HepG2 (cell line): ENCODE data around the gene CAPN9. TPM values are rescaled to one million over a fixed set of nuclear protein-coding genes. Genes with fewer than 3 reads are reported as not detected.

Experiments used
- AGO2 ChIP-seq: fragments of 200-400 bp; formaldehyde crosslinking; optimal IDR thresholded peaks from 2 replicates; pipeline ENCODE3; 2017; ENCODE audit warnings: mild to moderate bottlenecking, low read depth, low read length, moderate library complexity
- CCDC6 ChIP-seq: sonication (generic); formaldehyde crosslinking; IDR thresholded peaks from 2 replicates; pipeline ENCODE4 v1.8.1; 2022; ENCODE audit warnings: mild to moderate bottlenecking, missing genetic modification reagents, moderate library complexity
- HOXA9 ChIP-seq: sonication (generic); formaldehyde crosslinking; IDR thresholded peaks from 2 replicates; pipeline ENCODE4 v1.8.1; 2022; ENCODE audit warnings: missing genetic modification reagents, mild to moderate bottlenecking, moderate library complexity, borderline replicate concordance
- MTA3 ChIP-seq: sonication (generic); formaldehyde crosslinking; IDR thresholded peaks from 2 replicates; pipeline ENCODE4 v1.4.0; 2020; ENCODE audit warnings: missing genetic modification reagents
- MTF2 ChIP-seq: sonication (generic); formaldehyde crosslinking; IDR thresholded peaks from 2 replicates; pipeline ENCODE4 v1.5.0; 2020; ENCODE audit warnings: missing genetic modification reagents, borderline replicate concordance
- NFRKB ChIP-seq: fragments of 450-650 bp; IDR thresholded peaks from 2 replicates; pipeline ENCODE4 v1.6.1; 2017
- REXO4 ChIP-seq: sonication (generic); formaldehyde crosslinking; IDR thresholded peaks from 2 replicates; pipeline ENCODE4 v1.8.0; 2022; ENCODE audit warnings: missing genetic modification reagents, mild to moderate bottlenecking, borderline replicate concordance
- SIN3A ChIP-seq: IDR thresholded peaks from 2 replicates; pipeline ENCODE4 v1.6.1; 2011; ENCODE audit warnings: low read depth, mild to moderate bottlenecking, control low read depth, low read length, borderline replicate concordance
- TRIM24 ChIP-seq: sonication (generic); formaldehyde crosslinking; IDR thresholded peaks from 2 replicates; pipeline ENCODE4 v1.8.0; 2022; ENCODE audit warnings: mild to moderate bottlenecking, missing genetic modification reagents
- ZFP37 ChIP-seq: sonication (generic); formaldehyde crosslinking; IDR thresholded peaks from 2 replicates; pipeline ENCODE4 v1.4.0; 2020; ENCODE audit warnings: missing genetic modification reagents, borderline replicate concordance
- ZNF382 ChIP-seq: sonication (generic); formaldehyde crosslinking; IDR thresholded peaks from 2 replicates; pipeline ENCODE4 v1.5.0; 2020; ENCODE audit warnings: missing genetic modification reagents, mild to moderate bottlenecking, borderline replicate concordance
- polyA plus RNA-seq, 8 experiments: library from polyadenylated mRNA; depleted of rRNA in 3 of 8; stranded (reverse) in 7 of 8; unstranded in 1 of 8; fragments of >200 nt; fragmentation: Illumina TruSeq in 4 of 8; extraction: Trizol in 4 of 8; gene quantifications; 2 replicates each; pipeline versions ENCODE4 v1.2.1 to v1.2.3, GENCODE V29; 2011 to 2016; ENCODE audit warnings: low read depth in 4 of 8, missing spikeins in 1 of 8, mixed read lengths in 1 of 8; ENCODE audit not compliant: insufficient read depth in 1 of 8
- total RNA-seq, 5 experiments: library from RNA; depleted of rRNA; stranded (reverse); fragments of >200 nt; fragmentation: Illumina TruSeq; extraction: Trizol; gene quantifications; 2 replicates each; pipeline ENCODE4 v1.2.3, GENCODE V29; 2016; ENCODE audit warnings: low read depth in 1 of 5
- TF ChIP-seq, protein P1 (sequence below): sonication (generic); formaldehyde crosslinking; conservative IDR thresholded peaks from 2 replicates; pipeline ENCODE4 v1.4.0; 2020; ENCODE audit warnings: missing genetic modification reagents
- TF ChIP-seq, protein P2 (sequence below): sonication (generic); formaldehyde crosslinking; IDR thresholded peaks from 2 replicates; pipeline ENCODE4 v1.4.0; 2020; ENCODE audit warnings: mild to moderate bottlenecking, missing genetic modification reagents
- TF ChIP-seq, protein P3 (sequence below): sonication (generic); formaldehyde crosslinking; IDR thresholded peaks from 2 replicates; pipeline ENCODE4 v1.5.1; 2020; ENCODE audit warnings: missing genetic modification reagents, mild to moderate bottlenecking, borderline replicate concordance
- TF ChIP-seq, protein P4 (sequence below): sonication (generic); IDR thresholded peaks from 2 replicates; pipeline ENCODE4 v1.6.1; 2016; ENCODE audit warnings: low read depth, borderline replicate concordance
- TF ChIP-seq, protein P5 (sequence below): sonication (generic); formaldehyde crosslinking; conservative IDR thresholded peaks from 2 replicates; pipeline ENCODE4 v1.5.0; 2020; ENCODE audit warnings: missing genetic modification reagents

Gene CAPN9
- total and polyA plus RNA-seq, 2 of the 13 experiments (the other 11 are each of a cell fraction or from before 2014, with no cell fraction given) = 0.04 to 0.31 TPM

DNA sequence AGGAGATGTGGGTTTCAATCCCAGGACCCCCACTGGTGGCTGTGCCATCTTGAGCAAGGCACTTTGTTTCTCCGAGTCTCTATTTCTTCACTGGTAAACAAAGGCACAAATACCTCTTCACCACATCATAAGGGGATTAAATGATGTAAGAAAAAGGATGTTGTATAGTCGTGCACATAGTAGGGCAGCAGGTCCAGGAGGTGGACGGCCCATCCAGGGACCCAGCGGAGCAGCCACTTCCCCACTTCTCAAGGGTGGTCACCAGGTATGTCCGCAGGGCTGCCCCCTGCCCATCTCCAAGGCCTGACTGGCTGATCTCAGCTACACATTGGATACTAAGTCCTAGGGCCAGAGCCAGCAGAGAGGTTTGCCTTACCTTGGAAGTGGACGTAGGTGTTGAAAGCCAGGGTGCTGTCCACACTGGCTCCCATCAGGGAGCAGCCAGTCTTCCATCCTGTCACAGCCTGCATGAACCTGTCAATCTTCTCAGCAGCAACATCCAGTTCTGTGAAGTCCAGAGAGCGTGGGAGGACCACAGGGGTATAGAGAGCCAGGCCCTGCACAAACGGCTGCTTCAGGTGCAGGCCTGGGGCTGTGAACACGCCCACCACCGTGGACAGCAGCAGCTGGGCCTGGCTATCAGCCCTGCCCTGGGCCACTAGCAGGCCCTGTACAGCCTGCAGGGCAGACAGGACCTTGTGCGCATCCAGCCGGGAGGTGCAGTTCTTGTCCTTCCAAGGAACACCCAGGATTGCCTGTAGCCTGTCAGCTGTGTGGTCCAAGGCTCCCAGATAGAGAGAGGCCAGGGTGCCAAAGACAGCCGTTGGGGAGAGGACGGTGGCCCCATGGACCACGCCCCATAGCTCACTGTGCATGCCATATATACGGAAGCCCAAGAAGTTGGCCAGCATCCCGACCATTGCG lies 37.3 kb upstream of the CAPN9 start (continued):
- TF ChIP-seq REXO4 (CRISPR knock-in tag) = no peak
- peak; percentile 96 for TF ChIP-seq AGO2
- TF ChIP-seq ZNF382 (CRISPR knock-in tag) = no peak
- TF ChIP-seq TRIM24 (CRISPR knock-in tag) = no peak
- TF ChIP-seq, protein P1, sequence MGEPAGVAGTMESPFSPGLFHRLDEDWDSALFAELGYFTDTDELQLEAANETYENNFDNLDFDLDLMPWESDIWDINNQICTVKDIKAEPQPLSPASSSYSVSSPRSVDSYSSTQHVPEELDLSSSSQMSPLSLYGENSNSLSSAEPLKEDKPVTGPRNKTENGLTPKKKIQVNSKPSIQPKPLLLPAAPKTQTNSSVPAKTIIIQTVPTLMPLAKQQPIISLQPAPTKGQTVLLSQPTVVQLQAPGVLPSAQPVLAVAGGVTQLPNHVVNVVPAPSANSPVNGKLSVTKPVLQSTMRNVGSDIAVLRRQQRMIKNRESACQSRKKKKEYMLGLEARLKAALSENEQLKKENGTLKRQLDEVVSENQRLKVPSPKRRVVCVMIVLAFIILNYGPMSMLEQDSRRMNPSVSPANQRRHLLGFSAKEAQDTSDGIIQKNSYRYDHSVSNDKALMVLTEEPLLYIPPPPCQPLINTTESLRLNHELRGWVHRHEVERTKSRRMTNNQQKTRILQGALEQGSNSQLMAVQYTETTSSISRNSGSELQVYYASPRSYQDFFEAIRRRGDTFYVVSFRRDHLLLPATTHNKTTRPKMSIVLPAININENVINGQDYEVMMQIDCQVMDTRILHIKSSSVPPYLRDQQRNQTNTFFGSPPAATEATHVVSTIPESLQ (CRISPR knock-in tag) = no peak
- 0 out of 2 replicates have a peak, but pooled peaks have one; percentile 47 for TF ChIP-seq SIN3A
- no peak for TF ChIP-seq HOXA9 (CRISPR knock-in tag)
- TF ChIP-seq MTA3 (CRISPR knock-in tag) = no peak
- TF ChIP-seq CCDC6 (CRISPR knock-in tag) = no peak
- TF ChIP-seq, protein P2, sequence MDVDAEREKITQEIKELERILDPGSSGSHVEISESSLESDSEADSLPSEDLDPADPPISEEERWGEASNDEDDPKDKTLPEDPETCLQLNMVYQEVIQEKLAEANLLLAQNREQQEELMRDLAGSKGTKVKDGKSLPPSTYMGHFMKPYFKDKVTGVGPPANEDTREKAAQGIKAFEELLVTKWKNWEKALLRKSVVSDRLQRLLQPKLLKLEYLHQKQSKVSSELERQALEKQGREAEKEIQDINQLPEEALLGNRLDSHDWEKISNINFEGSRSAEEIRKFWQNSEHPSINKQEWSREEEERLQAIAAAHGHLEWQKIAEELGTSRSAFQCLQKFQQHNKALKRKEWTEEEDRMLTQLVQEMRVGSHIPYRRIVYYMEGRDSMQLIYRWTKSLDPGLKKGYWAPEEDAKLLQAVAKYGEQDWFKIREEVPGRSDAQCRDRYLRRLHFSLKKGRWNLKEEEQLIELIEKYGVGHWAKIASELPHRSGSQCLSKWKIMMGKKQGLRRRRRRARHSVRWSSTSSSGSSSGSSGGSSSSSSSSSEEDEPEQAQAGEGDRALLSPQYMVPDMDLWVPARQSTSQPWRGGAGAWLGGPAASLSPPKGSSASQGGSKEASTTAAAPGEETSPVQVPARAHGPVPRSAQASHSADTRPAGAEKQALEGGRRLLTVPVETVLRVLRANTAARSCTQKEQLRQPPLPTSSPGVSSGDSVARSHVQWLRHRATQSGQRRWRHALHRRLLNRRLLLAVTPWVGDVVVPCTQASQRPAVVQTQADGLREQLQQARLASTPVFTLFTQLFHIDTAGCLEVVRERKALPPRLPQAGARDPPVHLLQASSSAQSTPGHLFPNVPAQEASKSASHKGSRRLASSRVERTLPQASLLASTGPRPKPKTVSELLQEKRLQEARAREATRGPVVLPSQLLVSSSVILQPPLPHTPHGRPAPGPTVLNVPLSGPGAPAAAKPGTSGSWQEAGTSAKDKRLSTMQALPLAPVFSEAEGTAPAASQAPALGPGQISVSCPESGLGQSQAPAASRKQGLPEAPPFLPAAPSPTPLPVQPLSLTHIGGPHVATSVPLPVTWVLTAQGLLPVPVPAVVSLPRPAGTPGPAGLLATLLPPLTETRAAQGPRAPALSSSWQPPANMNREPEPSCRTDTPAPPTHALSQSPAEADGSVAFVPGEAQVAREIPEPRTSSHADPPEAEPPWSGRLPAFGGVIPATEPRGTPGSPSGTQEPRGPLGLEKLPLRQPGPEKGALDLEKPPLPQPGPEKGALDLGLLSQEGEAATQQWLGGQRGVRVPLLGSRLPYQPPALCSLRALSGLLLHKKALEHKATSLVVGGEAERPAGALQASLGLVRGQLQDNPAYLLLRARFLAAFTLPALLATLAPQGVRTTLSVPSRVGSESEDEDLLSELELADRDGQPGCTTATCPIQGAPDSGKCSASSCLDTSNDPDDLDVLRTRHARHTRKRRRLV (CRISPR knock-in tag) = no peak
- TF ChIP-seq, protein P3, sequence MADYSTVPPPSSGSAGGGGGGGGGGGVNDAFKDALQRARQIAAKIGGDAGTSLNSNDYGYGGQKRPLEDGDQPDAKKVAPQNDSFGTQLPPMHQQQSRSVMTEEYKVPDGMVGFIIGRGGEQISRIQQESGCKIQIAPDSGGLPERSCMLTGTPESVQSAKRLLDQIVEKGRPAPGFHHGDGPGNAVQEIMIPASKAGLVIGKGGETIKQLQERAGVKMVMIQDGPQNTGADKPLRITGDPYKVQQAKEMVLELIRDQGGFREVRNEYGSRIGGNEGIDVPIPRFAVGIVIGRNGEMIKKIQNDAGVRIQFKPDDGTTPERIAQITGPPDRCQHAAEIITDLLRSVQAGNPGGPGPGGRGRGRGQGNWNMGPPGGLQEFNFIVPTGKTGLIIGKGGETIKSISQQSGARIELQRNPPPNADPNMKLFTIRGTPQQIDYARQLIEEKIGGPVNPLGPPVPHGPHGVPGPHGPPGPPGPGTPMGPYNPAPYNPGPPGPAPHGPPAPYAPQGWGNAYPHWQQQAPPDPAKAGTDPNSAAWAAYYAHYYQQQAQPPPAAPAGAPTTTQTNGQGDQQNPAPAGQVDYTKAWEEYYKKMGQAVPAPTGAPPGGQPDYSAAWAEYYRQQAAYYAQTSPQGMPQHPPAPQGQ = no peak
- TF ChIP-seq, protein P4, sequence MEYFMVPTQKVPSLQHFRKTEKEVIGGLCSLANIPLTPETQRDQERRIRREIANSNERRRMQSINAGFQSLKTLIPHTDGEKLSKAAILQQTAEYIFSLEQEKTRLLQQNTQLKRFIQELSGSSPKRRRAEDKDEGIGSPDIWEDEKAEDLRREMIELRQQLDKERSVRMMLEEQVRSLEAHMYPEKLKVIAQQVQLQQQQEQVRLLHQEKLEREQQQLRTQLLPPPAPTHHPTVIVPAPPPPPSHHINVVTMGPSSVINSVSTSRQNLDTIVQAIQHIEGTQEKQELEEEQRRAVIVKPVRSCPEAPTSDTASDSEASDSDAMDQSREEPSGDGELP = no peak
- TF ChIP-seq NFRKB = no peak
- no peak for TF ChIP-seq MTF2 (CRISPR knock-in tag)
- TF ChIP-seq ZFP37 (CRISPR knock-in tag) = no peak
- TF ChIP-seq, protein P5, sequence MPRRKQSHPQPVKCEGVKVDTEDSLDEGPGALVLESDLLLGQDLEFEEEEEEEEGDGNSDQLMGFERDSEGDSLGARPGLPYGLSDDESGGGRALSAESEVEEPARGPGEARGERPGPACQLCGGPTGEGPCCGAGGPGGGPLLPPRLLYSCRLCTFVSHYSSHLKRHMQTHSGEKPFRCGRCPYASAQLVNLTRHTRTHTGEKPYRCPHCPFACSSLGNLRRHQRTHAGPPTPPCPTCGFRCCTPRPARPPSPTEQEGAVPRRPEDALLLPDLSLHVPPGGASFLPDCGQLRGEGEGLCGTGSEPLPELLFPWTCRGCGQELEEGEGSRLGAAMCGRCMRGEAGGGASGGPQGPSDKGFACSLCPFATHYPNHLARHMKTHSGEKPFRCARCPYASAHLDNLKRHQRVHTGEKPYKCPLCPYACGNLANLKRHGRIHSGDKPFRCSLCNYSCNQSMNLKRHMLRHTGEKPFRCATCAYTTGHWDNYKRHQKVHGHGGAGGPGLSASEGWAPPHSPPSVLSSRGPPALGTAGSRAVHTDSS (CRISPR knock-in tag) = no peak
